NCI-H2171 (cell line): Measurements from ENCODE around the gene SLC19A1.
A peak's percentile ranks its signal among the peaks of the same experiment; 100 is the strongest.

Source experiments
- DNase-seq: peaks from one replicate; lab custom pipeline; 2025; lab: John Stamatoyannopoulos, UW

Gene SLC19A1

GRCh38 chr21:45478115-45478801 lies 64.0 kb downstream of the SLC19A1 start:
- DNase-seq, result peak; percentile 23

GRCh38 chr21:45477176-45478114 lies 64.8 kb downstream of the SLC19A1 start:
- DNase-seq, result no peak

- DNase-seq, result no peak
Measured at GRCh38 chr21:45476582-45476981, 65.7 kb downstream of the SLC19A1 start.

GRCh38 chr21:45475797-45476570 lies 66.3 kb downstream of the SLC19A1 start:
- no peak for DNase-seq

GRCh38 chr21:45475004-45475685 lies 67.1 kb downstream of the SLC19A1 start:
- DNase-seq, result no peak

- no peak for DNase-seq
Measured at GRCh38 chr21:45474323-45474950, 67.8 kb downstream of the SLC19A1 start.

- no peak for DNase-seq
Measured at GRCh38 chr21:45473496-45474322, 68.5 kb downstream of the SLC19A1 start.

- DNase-seq, result no peak
Measured at GRCh38 chr21:45472445-45473365, 69.5 kb downstream of the SLC19A1 start.

GRCh38 chr21:45471525-45472221 lies 70.6 kb downstream of the SLC19A1 start:
- DNase-seq, result no peak

GRCh38 chr21:45470773-45471524 lies 71.3 kb downstream of the SLC19A1 start:
- no peak for DNase-seq

- no peak for DNase-seq
Measured at GRCh38 chr21:45470087-45470515, 72.1 kb downstream of the SLC19A1 start.

- DNase-seq, result no peak
Measured at GRCh38 chr21:45469273-45470086, 72.8 kb downstream of the SLC19A1 start.

GRCh38 chr21:45468971-45469272 lies 73.3 kb downstream of the SLC19A1 start:
- no peak for DNase-seq

- DNase-seq, result no peak
Measured at GRCh38 chr21:45468051-45468970, 73.9 kb downstream of the SLC19A1 start.

GRCh38 chr21:45467221-45467779 lies 74.9 kb downstream of the SLC19A1 start:
- DNase-seq, result no peak
